ENCODE measurements around the gene TMEM135. TPM values are rescaled to one million over a fixed set of nuclear protein-coding genes. Genes with fewer than 3 reads are reported as not detected.

Gene TMEM135
- total RNA-seq, 1 experiment from 2014 or later: 70.3 TPM

- ChIA-PET CTCF (no interaction called here), POLR2A (ENCODE audit: low non-redundant PET) (interaction anchor here (0.7 kb wide), 1 partner anchor 249 kb away, joined by 3 read pairs; no protein-coding TSS in a partner anchor)
- Histone ChIP-seq H3K4me3 (ENCODE audit: low read depth, low read length, poor library complexity, severe bottlenecking) (no peak overlapping the region), H3K9me3 (ENCODE audit: low read depth, low read length, poor library complexity, severe bottlenecking) (no peaks in the 10 kb centered on the region), H3K4me1 (ENCODE audit: insufficient read depth, low read length, poor library complexity, severe bottlenecking) (peaks cover 17% of the 10 kb centered on the region), H3K36me3 (ENCODE audit: insufficient read depth, low read length, poor library complexity, severe bottlenecking) (no peaks in the 10 kb centered on the region), H3K27me3 (replicated peaks; ENCODE audit: insufficient read depth, low read depth, low read length, poor library complexity) (no peaks in the 10 kb centered on the region), H3K27ac (ENCODE audit: low read depth, low read length, poor library complexity, severe bottlenecking) (no peak overlapping the region)
- TF ChIP-seq EZH2 (IDR thresholded peaks at IDR 0.05; ENCODE audit: borderline replicate concordance, low read depth, low read length, poor library complexity, severe bottlenecking) (no peak), CTCF (conservative IDR thresholded peaks at IDR 0.05; ENCODE audit: low read depth, low read length) (no peak)
- intact Hi-C loops (cut with micrococcal nuclease; ENCODE audit: unreplicated experiment): no loop called here
- no TSS peak for BruUV-seq (replicated peaks)
- DNase-seq (ENCODE audit: low spot score): peak; percentile 35
Observed at GRCh38 chr11:87030458-87031054, 7.2 kb upstream of the TMEM135 start.

DNA sequence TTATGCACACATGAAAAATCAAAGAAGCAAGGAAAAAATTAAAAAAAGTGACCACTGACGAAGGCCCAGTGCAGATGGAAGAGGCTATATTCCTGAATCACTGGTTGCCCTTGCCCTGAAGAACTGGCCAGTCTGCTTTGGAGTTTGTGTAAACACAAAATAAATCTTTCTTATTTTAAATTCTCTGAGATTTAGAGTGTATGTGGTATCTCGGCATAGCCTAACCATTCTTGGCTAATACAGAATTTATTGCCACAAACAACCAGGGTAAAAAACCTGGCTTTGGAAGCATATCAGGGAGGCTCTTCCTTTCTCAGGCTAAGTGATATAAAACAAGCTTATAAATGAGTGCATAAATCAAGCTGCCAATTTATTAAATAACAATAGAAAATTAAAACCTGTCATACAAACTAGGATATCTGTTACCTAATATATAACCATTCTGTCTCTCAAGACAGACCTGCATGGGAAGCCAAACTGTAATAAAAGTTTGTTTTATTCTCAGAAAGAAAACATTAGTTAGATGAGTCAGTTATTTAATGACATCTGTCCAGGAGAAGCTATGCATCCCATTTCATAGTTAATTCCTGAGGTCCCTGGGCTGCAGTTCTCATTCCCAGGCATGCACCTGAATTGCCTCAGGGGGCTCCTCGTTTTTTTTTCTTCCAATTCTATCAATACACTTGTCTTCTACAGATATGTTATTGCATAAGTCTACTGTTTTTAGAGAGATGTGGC is 6.1 kb upstream of the TMEM135 start:
- H3K36me3 ChIP-seq (ENCODE audit: insufficient read depth, low read length, poor library complexity, severe bottlenecking): no peaks in the 10 kb centered on the region
- H3K27ac ChIP-seq (ENCODE audit: low read depth, low read length, poor library complexity, severe bottlenecking): no peak overlapping the region
- intact Hi-C loops (cut with micrococcal nuclease; ENCODE audit: unreplicated experiment): no loop called here
- no TSS peak for BruUV-seq (replicated peaks)
- CTCF ChIA-PET: no interaction called here
- no peak overlapping the region for H3K4me3 ChIP-seq (ENCODE audit: low read depth, low read length, poor library complexity, severe bottlenecking)
- H3K9me3 ChIP-seq (ENCODE audit: low read depth, low read length, poor library complexity, severe bottlenecking): no peaks in the 10 kb centered on the region
- peaks cover 27% of the 10 kb centered on the region for H3K4me1 ChIP-seq (ENCODE audit: insufficient read depth, low read length, poor library complexity, severe bottlenecking)
- TF ChIP-seq EZH2 (IDR thresholded peaks at IDR 0.05; ENCODE audit: borderline replicate concordance, low read depth, low read length, poor library complexity, severe bottlenecking) (no peak), CTCF (conservative IDR thresholded peaks at IDR 0.05; ENCODE audit: low read depth, low read length) (no peak)
- no peaks in the 10 kb centered on the region for H3K27me3 ChIP-seq (replicated peaks; ENCODE audit: insufficient read depth, low read depth, low read length, poor library complexity)
- POLR2A ChIA-PET (ENCODE audit: low non-redundant PET): no interaction called here
- no peak for DNase-seq (ENCODE audit: low spot score)

- no TSS peak for BruUV-seq (replicated peaks)
- intact Hi-C loops (cut with micrococcal nuclease; ENCODE audit: unreplicated experiment): no loop called here
- Histone ChIP-seq H3K36me3 (ENCODE audit: insufficient read depth, low read length, poor library complexity, severe bottlenecking) (no peaks in the 10 kb centered on the region), H3K27me3 (replicated peaks; ENCODE audit: insufficient read depth, low read depth, low read length, poor library complexity) (no peaks in the 10 kb centered on the region), H3K4me3 (ENCODE audit: low read depth, low read length, poor library complexity, severe bottlenecking) (no peak overlapping the region), H3K4me1 (ENCODE audit: insufficient read depth, low read length, poor library complexity, severe bottlenecking) (peaks cover 34% of the 10 kb centered on the region), H3K9me3 (ENCODE audit: low read depth, low read length, poor library complexity, severe bottlenecking) (no peaks in the 10 kb centered on the region), H3K27ac (ENCODE audit: low read depth, low read length, poor library complexity, severe bottlenecking) (peak overlapping the region; percentile 3)
- CTCF ChIA-PET: no interaction called here
- peak; percentile 57 for DNase-seq (ENCODE audit: low spot score)
- TF ChIP-seq EZH2 (IDR thresholded peaks at IDR 0.05; ENCODE audit: borderline replicate concordance, low read depth, low read length, poor library complexity, severe bottlenecking) (no peak), CTCF (conservative IDR thresholded peaks at IDR 0.05; ENCODE audit: low read depth, low read length) (no peak)
- POLR2A ChIA-PET (ENCODE audit: low non-redundant PET): interaction anchor here (0.7 kb wide), 1 partner anchor 28 kb away, joined by 5 read pairs; no protein-coding TSS in a partner anchor
Observed at GRCh38 chr11:87033561-87033960, 4.2 kb upstream of the TMEM135 start.
